Measurements from ENCODE around the gene PPP1R3D. TPM values are rescaled to one million over a fixed set of nuclear protein-coding genes. Genes with fewer than 3 reads are reported as not detected.

Gene PPP1R3D
- total and polyA plus RNA-seq, 9 of the 15 experiments (the other 6 are each of a cell fraction or from before 2014, with no cell fraction given) = 0.35 to 3.3 (median 1.8) TPM

DNA sequence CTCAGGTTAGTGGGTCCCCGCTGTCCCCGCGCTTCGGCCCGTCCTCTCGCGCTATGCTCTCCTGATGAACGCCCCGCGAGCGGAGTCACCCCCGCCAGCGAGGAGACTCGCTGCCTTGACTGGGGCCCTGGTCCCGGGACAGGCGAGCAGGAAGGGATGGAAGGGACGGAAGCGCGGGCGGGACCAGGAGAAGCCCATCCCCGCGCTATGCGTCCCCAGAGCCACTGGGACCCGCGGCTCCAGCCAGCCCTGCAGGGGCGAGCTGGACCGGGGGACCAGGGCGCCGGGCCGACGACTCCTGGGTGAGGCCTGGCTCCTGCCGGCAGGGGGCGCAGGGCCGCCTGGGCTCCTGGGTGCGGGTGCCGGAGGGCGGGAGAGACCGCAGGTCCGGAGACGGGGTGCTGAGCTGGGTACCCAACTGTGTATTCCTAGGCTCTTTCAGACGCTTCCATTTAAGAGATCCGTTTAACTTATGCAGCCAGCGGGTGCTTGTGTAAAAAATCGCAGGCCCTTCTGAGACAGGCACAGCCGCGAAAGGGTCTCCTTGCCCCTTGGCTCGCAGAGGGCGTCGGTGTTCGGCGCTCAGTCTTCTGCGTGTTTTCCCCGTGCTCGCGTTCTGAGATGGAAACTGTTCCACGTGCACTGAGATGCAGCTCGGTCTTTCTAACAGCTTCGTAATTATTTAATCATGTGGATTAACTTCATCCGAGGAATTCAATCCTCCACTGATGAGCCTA is 6.1 kb downstream of the PPP1R3D start (continued):
- peak; percentile 52; the same call in 1 of the 2 replicates for TF ChIP-seq BHLHE40 (IDR thresholded peaks at IDR 0.05; ENCODE audit: low read length)
- peak; percentile 17 for TF ChIP-seq CCNT2 (IDR thresholded peaks at IDR 0.05; ENCODE audit: borderline replicate concordance, extremely low read depth, insufficient read length, low read depth, low read length)
- TF ChIP-seq RBFOX2 (IDR thresholded peaks at IDR 0.05; ENCODE audit: low read depth, low read length) = peak; percentile 58
- peak in 1 of 3 experiments; percentile 8 for TF ChIP-seq YY1 (IDR thresholded peaks at IDR 0.05; ENCODE audit: borderline replicate concordance in 1 of 3, control insufficient read depth in 1 of 3, extremely low read depth in 1 of 3, insufficient read depth in 3 of 3, insufficient read length in 1 of 3, insufficient replicate concordance in 2 of 3, low read depth in 1 of 3, low read length in 2 of 3)
- TF ChIP-seq EGR1 (conservative IDR thresholded peaks at IDR 0.05) = peak; percentile 11; the same call in 1 of the 2 replicates
- peak; percentile 79 for TF ChIP-seq CTBP1 (IDR thresholded peaks at IDR 0.05; ENCODE audit: borderline replicate concordance)
- TF ChIP-seq MAZ (CRISPR knock-in tag; conservative IDR thresholded peaks at IDR 0.05 in 1 of 2, IDR thresholded peaks at IDR 0.05 in 1 of 2) = peak; percentile 76 to 82
- TF ChIP-seq KLF1 (tag; IDR thresholded peaks at IDR 0.05) = no peak
- TF ChIP-seq HNRNPK (IDR thresholded peaks at IDR 0.05; ENCODE audit: low read depth, low read length, poor library complexity, severe bottlenecking) = peak; percentile 53
- peak; percentile 45 for TF ChIP-seq ZFX (CRISPR knock-in tag; IDR thresholded peaks at IDR 0.05)
- no peak for TF ChIP-seq MAFK (IDR thresholded peaks at IDR 0.05; ENCODE audit: low read length)
- 0 out of 2 replicates have a peak, but pooled peaks have one; percentile 43 for TF ChIP-seq AFF4 (CRISPR knock-in tag; IDR thresholded peaks at IDR 0.05)
- no peak for TF ChIP-seq HOXB6 (CRISPR knock-in tag; IDR thresholded peaks at IDR 0.05; ENCODE audit: borderline replicate concordance)
- no peak for TF ChIP-seq ZNF165 (CRISPR knock-in tag; IDR thresholded peaks at IDR 0.05; ENCODE audit: borderline replicate concordance)
- TF ChIP-seq ATF7 (IDR thresholded peaks at IDR 0.05) = 0 out of 2 replicates have a peak, but pooled peaks have one; percentile 41
- peak; percentile 60 for TF ChIP-seq MYC (IDR thresholded peaks at IDR 0.05; ENCODE audit: low read depth, low read length)
- no peak for TF ChIP-seq MYC (CRISPR knock-in tag; IDR thresholded peaks at IDR 0.05; ENCODE audit: borderline replicate concordance, low read depth)
- peak; percentile 47; the same call in 1 of the 2 replicates for TF ChIP-seq CREB3L1 (IDR thresholded peaks at IDR 0.05; ENCODE audit: borderline replicate concordance, low read depth)
- peak; percentile 88 for TF ChIP-seq RB1 (IDR thresholded peaks at IDR 0.05; ENCODE audit: low read depth)
- TF ChIP-seq CBX1 (IDR thresholded peaks at IDR 0.05; ENCODE audit: low read depth) = 0 out of 2 replicates have a peak, but pooled peaks have one; percentile 63
- peak; percentile 85; the same call in 1 of the 2 replicates for TF ChIP-seq XRCC5 (IDR thresholded peaks at IDR 0.05; ENCODE audit: low read depth, low read length)
- peak; percentile 91 for TF ChIP-seq L3MBTL2 (IDR thresholded peaks at IDR 0.05)
- TF ChIP-seq NR1H2 (CRISPR knock-in tag; IDR thresholded peaks at IDR 0.05) = 0 out of 2 replicates have a peak, but pooled peaks have one; percentile 59
